ENCODE results near the gene SSH2. TPM values are rescaled to one million over a fixed set of nuclear protein-coding genes. Genes with fewer than 3 reads are reported as not detected.

Gene SSH2
- total RNA-seq, 4 donors from 2014 or later = 20.7 to 31.1 (median 23.1) TPM

DNA sequence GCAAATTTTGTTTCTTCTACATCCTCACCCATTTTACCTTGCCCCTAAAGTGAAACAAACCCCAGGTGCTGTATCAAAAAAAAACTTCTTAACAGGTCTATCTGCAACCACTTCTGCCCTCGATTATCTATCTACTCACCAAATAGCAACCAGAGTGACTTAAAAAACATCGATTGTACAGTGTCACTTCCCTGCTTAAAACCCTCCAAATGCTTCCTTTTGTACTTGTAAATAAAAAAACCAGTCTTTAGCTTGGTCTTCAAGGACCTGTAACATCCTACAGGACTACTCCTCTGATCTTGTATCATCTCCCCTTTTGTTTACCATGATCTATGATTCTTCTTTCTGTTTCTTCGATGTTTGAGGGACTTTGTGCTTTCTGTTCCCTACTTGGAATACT lies 224.6 kb downstream of the SSH2 start:
- H3K9me3 ChIP-seq = no peaks in the 10 kb centered on the region
- peaks cover 15 to 48% (median 41%) of the 10 kb centered on the region in 4 donors for H3K4me1 ChIP-seq
- 79% methylated on average over 3 of the region's 3 CpGs for WGBS
- peaks cover 3 to 26% (median 14%) of the 10 kb centered on the region in 4 donors for H3K36me3 ChIP-seq
- intact Hi-C loops (cut with DNase I) = no loop called here
- H3K4me3 ChIP-seq = no peak overlapping the region
- TF ChIP-seq POLR2A (IDR thresholded peaks at IDR 0.05; ENCODE audit: low read depth) = no peak
- TF ChIP-seq, protein P1, sequence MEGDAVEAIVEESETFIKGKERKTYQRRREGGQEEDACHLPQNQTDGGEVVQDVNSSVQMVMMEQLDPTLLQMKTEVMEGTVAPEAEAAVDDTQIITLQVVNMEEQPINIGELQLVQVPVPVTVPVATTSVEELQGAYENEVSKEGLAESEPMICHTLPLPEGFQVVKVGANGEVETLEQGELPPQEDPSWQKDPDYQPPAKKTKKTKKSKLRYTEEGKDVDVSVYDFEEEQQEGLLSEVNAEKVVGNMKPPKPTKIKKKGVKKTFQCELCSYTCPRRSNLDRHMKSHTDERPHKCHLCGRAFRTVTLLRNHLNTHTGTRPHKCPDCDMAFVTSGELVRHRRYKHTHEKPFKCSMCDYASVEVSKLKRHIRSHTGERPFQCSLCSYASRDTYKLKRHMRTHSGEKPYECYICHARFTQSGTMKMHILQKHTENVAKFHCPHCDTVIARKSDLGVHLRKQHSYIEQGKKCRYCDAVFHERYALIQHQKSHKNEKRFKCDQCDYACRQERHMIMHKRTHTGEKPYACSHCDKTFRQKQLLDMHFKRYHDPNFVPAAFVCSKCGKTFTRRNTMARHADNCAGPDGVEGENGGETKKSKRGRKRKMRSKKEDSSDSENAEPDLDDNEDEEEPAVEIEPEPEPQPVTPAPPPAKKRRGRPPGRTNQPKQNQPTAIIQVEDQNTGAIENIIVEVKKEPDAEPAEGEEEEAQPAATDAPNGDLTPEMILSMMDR (IDR thresholded peaks at IDR 0.05) = no peak
- TF ChIP-seq EP300 (IDR thresholded peaks at IDR 0.05) = no peak
- TF ChIP-seq POLR2AphosphoS5 (IDR thresholded peaks at IDR 0.05) = no peak
- H3K27ac ChIP-seq (replicated peaks in 1 of 4) = peak overlapping the region in 3 of 4 donors; percentile 18 to 65 (median 36)
- H3K27me3 ChIP-seq = no peaks in the 10 kb centered on the region
- no peak for DNase-seq (ENCODE audit: extremely low spot score)

DNA sequence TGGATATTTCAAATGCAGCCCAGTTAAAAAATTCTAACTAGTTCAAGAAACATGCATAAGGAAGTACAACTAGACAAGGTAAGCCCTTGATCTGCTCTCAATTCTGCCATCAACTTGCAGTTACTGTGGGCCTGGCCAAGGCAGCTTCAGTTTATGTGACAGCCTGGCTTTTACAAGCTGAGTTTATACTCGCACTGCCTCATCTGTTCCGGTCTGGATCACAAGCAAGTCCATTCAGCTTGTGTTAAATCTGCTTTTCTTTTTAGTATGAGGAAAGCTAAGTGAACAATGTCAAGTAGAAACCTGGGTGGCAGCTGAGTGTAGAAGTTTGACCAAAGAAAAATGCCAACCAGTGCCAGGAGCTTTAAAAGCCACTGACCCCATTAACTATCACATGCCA lies 230.7 kb downstream of the SSH2 start:
- H3K27me3 ChIP-seq = no peaks in the 10 kb centered on the region
- intact Hi-C loops (cut with DNase I) = no loop called here
- no peaks in the 10 kb centered on the region for H3K9me3 ChIP-seq
- H3K27ac ChIP-seq (replicated peaks in 1 of 4) = peak overlapping the region; percentile 34 to 65 (median 60)
- peaks cover 3 to 38% (median 17%) of the 10 kb centered on the region in 4 donors for H3K36me3 ChIP-seq
- WGBS = 50% methylated on average over 2 of the region's 2 CpGs
- H3K4me3 ChIP-seq = no peak overlapping the region
- TF ChIP-seq EP300 (IDR thresholded peaks at IDR 0.05) (no peak), POLR2AphosphoS5 (IDR thresholded peaks at IDR 0.05) (no peak), POLR2A (IDR thresholded peaks at IDR 0.05; ENCODE audit: low read depth) (no peak)
- TF ChIP-seq, protein P1 (IDR thresholded peaks at IDR 0.05) = no peak
- DNase-seq (ENCODE audit: extremely low spot score) = no peak
- H3K4me1 ChIP-seq = peaks cover 16 to 33% (median 29%) of the 10 kb centered on the region in 4 donors

DNA sequence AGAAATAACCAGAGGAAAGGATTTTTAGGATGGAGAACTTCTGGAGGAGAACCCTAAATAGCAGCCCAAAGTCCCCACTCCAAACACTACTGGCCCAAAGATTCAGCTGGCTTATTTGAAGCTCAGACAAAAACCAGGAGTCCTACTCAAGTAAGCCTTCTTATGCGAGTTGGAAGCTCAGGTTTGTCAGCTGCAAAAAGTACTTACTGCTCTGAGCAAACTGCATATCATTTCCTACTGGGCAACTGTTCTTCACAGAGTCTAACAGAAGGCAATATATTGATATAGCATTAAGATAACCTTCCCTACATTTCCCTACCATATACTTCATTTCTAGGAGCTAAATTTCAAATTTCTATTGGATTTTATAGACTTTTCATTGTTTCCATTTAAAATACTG lies 231.2 kb downstream of the SSH2 start:
- H3K36me3 ChIP-seq = peaks cover 3 to 42% (median 18%) of the 10 kb centered on the region in 4 donors
- no peak overlapping the region for H3K4me3 ChIP-seq
- peak overlapping the region; percentile 34 to 65 (median 60) for H3K27ac ChIP-seq (replicated peaks in 1 of 4)
- TF ChIP-seq EP300 (IDR thresholded peaks at IDR 0.05) (no peak), POLR2A (IDR thresholded peaks at IDR 0.05; ENCODE audit: low read depth) (no peak), POLR2AphosphoS5 (IDR thresholded peaks at IDR 0.05) (no peak)
- TF ChIP-seq, protein P1 (IDR thresholded peaks at IDR 0.05) = no peak
- H3K4me1 ChIP-seq = peaks cover 16 to 32% (median 29%) of the 10 kb centered on the region in 4 donors
- WGBS = 50% methylated on average over 1 of the region's 1 CpG
- intact Hi-C loops (cut with DNase I) = no loop called here
- no peaks in the 10 kb centered on the region for H3K27me3 ChIP-seq
- no peak for DNase-seq (ENCODE audit: extremely low spot score)
- H3K9me3 ChIP-seq = no peaks in the 10 kb centered on the region

DNA sequence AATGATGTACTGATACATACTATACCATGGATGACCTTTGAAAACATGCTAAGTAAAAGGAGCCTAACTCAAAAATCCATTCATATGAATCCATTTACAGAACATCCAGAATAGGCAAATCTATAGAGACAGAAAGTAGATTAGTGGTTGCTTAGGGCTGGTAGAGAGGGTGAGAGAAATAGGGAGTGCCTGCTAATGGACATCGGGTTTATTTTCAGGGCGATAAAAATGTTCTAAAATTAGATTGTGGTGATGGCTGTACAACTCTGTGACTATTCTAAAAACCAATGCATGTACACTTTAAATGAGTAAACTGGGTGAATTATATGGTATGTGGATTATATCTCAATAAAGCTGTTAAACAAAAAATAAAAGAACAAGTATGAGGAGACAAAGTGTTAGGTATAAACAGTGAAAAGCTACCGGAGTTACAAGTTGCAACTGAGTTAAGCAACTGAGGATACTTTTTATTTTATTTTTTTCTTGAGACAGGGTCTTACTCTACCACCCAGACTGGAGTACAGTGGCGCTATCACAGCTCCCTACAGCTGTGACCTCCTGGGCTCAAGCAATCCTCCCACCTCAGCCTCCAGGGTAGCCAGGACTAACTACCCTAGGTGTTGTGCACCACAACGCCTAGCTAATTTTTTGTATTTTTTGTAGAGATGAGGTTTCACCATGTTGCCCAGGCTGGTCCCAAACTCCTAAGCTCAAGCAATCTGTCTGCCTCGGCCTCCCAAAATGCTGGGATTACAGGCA lies 231.8 kb downstream of the SSH2 start:
- H3K9me3 ChIP-seq = no peaks in the 10 kb centered on the region
- peak overlapping the region; percentile 2 to 65 (median 46) for H3K27ac ChIP-seq (replicated peaks in 1 of 4)
- DNase-seq (ENCODE audit: extremely low spot score) = no peak
- WGBS = 75% methylated on average over 6 of the region's 6 CpGs
- TF ChIP-seq POLR2A (IDR thresholded peaks at IDR 0.05; ENCODE audit: low read depth) (no peak), EP300 (IDR thresholded peaks at IDR 0.05) (no peak), POLR2AphosphoS5 (IDR thresholded peaks at IDR 0.05) (no peak)
- TF ChIP-seq, protein P1 (IDR thresholded peaks at IDR 0.05) = no peak
- no peaks in the 10 kb centered on the region for H3K27me3 ChIP-seq
- intact Hi-C loops (cut with DNase I) = no loop called here
- H3K36me3 ChIP-seq = peaks cover 3 to 46% (median 21%) of the 10 kb centered on the region in 4 donors
- H3K4me1 ChIP-seq = peaks cover 16 to 32% (median 29%) of the 10 kb centered on the region in 4 donors
- no peak overlapping the region for H3K4me3 ChIP-seq
